GM03348 (cell line): Measurements from ENCODE around the gene CAP1.
"Not testable (repeated sequence)": the region's sequence is repeated elsewhere in the genome, so short reads cannot be mapped to it uniquely, and the experiment has no call there.

Experiments
- DNase-seq: peaks from one replicate; pipeline ENCODE4 v3.0.0; 2012; ENCODE audit warnings: low spot score

CAP1 gene

GRCh38 chr1:40032240-40032891 lies 8.2 kb upstream of the CAP1 start:
- peak; percentile 74 for DNase-seq

DNA sequence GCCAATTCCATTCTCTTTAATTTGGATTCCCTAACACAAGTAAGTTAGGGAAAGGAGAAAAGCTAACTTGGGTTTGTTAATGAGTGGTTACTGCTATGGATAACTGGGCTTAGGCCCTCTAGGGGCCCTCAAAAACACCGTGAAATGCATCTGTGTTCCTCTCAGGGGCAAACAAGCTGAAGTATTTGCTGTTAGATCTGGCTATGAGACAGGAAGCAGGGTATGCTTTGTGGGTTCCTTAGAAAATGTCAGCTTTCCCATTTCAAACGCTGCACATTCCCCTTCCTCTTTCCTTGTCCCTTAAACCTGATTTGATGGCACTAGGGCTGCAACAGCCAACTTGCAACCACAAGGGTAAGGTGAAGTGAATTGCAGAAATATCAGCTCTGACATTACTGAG lies 5.7 kb upstream of the CAP1 start:
- no peak for DNase-seq

DNA sequence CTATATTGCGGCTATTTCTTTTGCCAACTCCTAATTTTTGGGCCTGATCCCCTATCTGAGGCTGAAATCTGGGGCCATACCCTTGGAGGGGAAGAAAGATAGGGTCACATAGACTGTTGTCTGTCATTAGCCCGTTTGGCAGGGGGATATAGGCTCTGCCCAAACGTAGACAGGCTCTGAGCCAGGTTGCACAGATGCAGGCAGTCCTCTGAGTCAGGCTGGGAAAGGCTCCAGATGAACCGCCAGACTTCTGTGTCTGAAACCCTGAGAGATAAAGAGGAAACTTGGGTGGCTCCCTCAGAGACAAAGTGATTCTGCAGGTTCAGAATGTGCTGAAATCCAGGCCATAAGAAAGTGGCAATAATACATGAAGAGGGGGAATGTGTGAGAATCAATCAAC lies 4.0 kb upstream of the CAP1 start:
- DNase-seq: peak; percentile 78

GRCh38 chr1:40037254-40037653 lies 3.3 kb upstream of the CAP1 start:
- DNase-seq: not testable (repeated sequence)

GRCh38 chr1:40038697-40039096 lies 1.8 kb upstream of the CAP1 start:
- no peak for DNase-seq

DNA sequence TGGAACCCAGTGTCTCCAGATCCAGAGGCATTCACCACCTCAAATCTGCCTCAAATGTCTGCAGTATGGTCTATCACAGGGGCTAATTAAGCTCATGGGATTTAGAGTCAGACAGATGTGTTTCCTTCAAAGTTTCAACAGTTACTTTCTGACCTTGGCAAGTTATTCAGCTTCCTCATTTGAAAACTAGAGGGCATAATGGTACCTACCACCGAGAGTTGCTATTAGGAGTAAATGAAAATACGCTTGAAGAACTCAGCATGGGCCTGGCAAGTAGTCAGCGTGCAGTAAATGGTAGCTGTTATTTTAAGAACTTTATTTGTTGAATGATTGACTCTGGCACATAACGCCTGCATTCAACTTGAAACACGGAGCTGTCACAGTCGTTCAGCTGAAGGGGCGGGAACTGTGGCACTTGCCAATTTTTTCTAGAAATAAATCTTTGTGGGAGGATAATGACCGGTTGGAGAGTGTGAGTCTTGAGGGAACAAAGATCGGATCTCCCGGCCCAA lies 1.2 kb upstream of the CAP1 start:
- DNase-seq: peak; percentile 16

GRCh38 chr1:40039757-40040510 lies 595 bp upstream of the CAP1 start:
- DNase-seq: peak; percentile 91

DNA sequence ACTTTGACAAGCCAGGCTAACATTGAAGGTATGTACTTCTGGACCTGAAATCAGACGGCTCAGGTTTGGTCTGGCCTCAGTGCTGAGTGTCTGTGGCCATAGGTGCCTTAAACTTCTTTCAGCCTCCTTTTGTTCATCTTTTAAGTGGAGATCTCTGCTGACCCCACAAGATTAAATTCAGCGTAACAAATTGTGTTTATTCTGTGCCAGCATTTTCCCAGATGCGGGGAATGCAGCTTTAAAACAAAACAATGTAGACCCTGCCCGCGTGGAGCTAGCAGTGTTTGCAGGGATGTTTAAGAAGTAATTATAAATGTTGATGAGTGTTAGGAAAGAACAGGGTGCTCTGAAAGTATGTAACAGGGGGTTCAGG lies 923 bp downstream of the CAP1 start:
- DNase-seq: no peak

DNA sequence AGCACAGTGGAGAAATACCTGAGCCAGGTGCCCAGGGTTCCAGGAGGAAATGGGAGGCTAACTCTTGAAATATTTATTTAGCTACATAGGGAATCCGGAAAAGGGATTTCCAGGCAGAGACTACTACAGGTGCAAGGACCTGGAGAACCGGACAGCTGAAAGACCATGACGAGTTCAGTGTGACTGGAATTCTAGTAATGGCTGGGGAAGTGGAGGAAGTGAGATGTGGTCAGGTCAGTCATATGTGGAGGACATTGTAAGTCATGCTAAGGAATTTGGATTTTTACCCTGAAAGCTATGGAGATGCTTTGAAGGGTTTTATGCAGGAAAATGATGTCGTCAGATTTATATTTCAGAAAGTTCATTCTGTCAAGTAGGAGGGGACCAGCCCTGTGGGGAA lies 1.8 kb downstream of the CAP1 start:
- DNase-seq: no peak

- DNase-seq: no peak
Observed at GRCh38 chr1:40044110-40044509, 3.6 kb downstream of the CAP1 start.

- DNase-seq: no peak
Observed at GRCh38 chr1:40045182-40045581, 4.7 kb downstream of the CAP1 start.

DNA sequence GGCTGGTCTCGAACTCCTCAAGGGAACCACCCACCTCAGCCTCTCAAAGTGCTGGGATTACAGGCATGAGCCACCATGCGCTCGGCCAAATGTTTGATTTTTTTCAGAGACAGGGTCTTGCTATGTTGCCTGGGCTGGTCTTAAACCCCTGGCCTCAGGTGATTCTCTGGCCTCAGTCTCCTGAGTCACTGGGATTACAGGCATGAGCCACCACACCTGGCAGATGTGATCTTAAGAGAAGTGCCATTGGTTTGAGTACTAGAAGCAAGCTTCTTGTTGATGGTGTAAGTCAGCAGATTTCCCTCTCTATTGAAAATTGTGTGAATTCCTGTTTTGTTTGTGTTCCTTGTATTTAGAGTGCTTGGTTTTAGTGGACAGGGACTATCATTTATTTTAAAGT lies 5.2 kb downstream of the CAP1 start:
- no peak for DNase-seq

DNA sequence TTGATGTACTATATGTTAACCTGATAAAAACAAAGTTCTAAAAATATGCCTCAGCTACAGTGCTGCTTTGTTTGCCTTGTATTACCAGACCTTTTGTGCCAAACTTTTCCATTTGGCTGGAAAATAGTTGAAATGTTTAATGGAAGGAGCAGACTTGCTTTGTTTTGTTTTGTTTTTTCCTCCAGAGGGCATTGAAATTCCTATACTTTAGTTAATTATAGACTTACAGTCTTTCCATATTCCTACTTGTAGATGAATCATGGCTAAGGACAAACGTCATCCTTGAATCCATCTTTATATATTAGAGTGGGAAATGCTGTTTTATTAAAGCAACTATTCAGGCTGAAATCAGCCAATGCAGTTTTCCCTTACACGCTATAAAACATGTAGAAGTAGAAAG lies 6.7 kb downstream of the CAP1 start:
- no peak for DNase-seq

DNA sequence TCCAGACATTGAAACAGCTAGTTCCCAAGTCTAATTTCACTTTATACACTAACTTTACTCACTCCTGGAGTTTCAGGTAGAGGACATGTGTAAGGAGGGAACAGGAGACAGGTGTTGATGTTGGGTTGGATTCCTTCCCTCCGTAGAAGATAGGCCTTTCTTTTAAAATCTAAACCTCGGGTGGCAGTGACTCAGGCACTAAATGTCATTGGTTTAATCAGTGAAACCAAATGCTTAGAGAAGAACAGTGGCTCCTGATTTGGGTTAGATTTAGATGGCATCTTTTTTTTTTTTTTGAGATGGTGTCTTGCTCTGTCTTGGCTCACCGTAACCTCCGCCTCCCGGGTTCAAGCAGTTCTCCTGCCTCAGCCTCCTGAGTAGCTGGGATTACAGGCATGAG lies 7.2 kb downstream of the CAP1 start:
- no peak for DNase-seq

GRCh38 chr1:40049725-40050124 lies 9.2 kb downstream of the CAP1 start:
- peak; percentile 35 for DNase-seq

- DNase-seq: no peak
Observed at GRCh38 chr1:40050863-40051262, 10.3 kb downstream of the CAP1 start.

GRCh38 chr1:40053138-40053887 lies 12.8 kb downstream of the CAP1 start:
- DNase-seq: no peak

DNA sequence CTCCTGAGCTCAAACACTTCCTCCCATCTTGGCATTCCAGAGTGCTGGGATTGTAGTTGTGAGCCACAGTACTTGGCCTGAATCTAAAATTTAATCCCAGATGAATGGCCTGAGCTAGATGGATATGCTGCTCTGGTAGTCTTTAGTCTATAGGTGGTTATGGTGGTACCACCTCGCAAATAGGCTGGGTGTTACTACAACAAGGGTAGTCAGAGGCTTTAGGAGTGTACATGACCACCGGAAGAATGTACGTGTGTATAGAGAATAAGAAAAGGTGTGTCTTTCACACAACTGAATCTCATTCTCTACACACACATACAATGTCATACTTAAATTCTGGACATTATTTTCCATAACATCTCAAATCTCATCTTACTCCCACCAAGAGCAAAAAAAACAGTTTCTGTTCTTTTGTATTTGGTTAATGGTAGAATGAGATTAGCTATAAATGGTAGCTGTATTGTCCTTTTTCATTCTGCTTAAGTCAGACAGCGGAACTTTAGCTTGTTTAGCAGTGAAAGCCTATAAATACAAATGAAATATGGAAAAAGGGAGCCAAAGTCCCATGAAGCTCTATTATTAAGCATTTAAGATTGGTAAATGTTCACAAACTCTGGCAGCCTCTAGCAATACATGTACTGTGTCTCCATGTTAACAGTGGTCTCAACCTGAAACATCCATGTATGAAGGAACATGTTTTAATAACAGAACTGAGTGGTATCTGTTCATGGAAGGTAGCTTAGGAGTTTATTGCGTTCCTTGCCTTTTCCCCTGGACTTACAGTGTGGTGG lies 16.2 kb downstream of the CAP1 start:
- no peak for DNase-seq

- no peak for DNase-seq
Observed at GRCh38 chr1:40057310-40058030, 16.9 kb downstream of the CAP1 start.

GRCh38 chr1:40058097-40058452 lies 17.5 kb downstream of the CAP1 start:
- no peak for DNase-seq

- no peak for DNase-seq
Observed at GRCh38 chr1:40058453-40059337, 18.2 kb downstream of the CAP1 start.
